DMS 273 treated with DMSO at 0.1 percent for 48 hours (cell line): ENCODE results near the gene CYP11A1.
"Not testable (repeated sequence)": the region's sequence is repeated elsewhere in the genome, so short reads cannot be mapped to it uniquely, and the experiment has no call there.

Source experiments
- DNase-seq: peaks from one replicate; lab custom pipeline; 2025; lab: John Stamatoyannopoulos, UW

Gene CYP11A1

DNA sequence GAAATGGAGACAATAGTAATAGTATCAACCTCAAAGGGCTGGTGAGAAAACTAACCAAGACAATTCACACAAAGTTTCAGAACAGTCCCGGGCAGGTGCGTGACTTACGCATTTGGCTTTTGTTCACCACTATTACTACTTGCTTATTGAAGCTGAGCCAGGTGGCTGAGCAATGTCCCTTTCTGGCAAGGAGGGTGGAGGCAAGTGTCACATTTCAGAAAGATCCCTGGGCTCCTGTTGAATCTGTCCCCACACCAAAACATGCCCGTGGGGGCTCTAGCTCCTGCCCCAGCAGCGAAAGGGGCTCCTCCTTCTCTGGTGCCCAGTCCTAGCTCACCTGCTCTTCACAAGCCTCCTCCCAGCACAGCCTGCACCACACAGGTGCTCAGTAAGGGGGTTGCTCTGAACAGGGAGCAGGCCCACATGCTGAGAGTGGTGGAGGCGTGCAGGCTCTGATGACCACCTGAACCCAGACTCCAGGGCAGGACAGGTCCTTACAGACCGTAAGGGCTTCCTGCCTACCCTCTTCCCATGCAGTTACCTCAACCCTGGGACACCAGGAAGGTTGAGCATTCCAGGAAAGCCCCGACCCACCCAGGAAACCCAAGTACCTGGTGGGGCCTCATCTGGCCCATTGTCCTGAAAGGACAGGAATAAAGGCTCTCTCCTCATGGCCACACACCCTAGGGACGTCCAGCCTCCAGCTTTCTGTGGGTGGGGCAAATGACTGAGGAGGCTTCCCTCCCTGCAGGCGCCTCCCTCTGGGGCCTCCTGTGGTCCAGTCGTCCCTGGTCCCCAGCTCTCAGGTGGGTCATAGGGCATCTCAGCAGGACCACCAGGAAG lies 33.7 kb upstream of the CYP11A1 start:
- no peak for DNase-seq

DNA sequence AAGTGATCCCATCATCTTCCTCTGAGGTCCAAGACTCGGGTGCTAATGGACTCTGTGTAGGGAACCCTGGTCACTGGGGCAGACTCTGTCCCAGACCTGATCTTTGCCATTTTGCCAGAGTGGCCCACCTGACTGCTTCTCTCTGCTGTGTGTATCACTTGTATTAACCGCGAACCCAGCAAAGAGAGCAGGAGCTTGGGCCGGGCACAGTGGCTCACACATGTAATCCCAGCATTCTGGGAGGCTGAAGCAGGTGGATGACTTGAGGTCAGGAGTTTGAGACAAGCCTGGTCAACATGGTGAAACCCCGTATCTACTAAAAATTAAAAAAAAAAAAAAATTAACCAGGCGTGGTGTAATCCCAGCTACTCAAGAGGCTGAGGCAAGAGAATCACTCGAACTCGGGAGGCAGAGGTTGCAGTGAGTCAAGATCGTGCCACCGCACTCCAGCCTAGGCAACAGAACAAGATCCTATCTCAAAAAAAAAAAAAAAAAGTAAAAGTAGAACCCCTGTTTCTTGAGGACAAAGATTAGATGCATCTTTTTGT lies 32.9 kb upstream of the CYP11A1 start:
- DNase-seq = no peak

DNA sequence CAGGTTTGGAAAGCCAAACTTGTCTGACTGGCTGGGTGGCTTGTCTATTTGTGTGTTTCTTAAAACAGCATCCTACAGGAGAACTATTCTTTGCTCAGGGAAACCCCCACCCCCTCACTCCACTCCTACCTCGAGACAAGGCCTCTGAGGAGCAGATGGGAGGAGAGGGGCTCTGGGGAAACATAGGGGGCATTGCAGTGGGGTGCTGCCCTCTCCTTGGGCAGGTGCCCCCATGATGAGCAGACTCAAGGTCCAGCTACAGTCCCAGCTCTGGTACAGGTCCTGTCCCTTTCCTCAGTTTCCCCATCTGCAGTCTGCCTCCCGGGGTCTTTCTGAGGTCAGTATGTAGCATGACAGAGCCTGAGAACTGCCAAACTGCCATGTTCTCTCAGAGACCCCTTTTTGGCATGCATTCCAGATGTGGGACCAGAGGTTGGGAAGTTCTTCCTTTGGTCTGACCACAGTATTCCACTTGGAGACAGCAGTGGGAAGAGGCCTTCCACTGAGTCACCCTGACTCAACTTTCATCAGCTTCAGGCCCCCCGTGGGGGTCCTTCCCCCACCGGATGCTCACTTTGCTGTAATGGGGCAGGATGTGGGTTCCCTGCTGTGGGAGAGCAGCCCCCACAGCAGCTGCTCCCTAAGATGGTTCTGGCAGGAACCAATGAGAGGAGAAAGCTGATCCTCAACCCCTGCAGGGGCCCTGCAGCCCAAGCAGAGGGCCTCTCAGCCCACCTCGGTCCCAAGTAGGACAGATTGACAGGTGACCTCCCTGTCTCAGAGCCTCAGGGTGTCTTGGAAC lies 32.3 kb upstream of the CYP11A1 start:
- no peak for DNase-seq

DNA sequence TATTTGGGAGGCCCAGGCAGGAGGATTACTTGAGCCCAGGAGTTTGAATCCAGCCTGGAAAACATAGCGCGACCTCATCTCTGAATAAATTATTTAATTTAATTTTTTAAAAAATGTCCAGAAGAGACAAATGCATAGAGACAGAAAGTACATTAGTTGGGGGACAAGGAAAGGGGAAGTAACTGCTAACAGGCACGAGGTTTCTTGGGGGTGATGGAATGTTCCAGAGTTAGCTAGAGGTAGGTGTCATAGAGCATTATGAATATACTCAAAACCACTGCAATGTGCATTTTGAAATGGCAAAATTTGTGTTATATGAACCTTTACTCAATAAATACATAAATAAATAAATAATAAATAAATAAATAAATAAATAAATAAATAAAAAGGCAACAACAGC lies 31.7 kb upstream of the CYP11A1 start:
- DNase-seq = no peak

DNA sequence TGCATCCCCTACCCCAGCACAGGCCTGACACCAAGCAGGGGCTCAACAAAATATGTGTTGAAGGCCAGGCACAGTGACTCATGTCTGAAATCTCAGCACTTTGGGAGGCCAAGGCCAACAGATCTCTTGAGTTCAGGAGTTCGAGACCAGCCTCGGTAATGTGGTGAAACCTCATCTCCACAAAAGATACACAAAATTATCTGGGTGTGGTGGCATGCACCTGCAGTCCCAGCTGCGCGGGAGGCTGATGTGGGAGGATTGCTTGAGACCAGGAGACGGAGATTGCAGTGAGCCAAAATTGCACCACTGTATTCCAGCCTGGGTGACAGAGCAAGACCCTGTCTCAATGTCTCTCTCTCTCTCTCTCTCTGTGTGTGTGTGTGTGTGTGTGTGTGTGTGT lies 30.7 kb upstream of the CYP11A1 start:
- DNase-seq = no peak

DNA sequence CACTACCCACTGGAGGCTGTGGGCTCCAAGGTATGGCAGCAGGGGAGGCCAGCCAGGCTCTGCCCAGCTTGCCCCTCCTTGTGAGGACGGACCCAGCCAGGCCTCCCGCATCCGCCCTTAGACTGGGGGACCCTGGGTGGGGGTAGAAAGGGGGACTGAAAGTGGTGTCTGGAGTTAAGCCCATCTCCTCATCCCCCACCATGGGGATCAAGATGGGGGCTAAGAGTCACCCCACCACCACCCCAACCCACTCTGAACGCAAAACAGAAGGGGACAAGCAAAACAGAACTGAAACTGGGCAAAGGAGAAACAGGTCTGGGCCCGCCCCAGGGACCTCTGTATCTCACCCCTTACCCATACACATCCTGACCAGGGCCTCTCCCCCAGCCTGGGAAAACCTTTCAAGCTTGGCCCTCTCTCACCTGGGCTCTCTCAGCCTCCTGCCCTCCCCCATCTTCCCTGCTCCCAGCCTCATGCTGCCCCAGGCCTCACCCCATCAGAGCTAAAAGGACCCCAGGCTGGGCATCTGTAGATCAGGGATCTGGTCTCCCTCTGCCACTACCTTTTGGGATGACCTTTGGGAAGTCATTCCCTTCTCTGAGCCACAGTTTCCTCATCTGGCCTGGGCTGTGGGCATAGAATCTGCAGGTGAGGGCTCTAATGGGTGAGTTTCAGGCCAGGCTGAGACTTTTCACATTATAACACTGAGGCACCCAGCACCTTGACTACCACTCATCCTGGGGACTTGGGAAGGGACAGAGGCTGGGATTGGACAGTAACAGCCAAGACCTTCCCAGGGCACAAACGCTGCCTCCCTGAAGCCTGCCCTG lies 30.0 kb upstream of the CYP11A1 start:
- DNase-seq = no peak

DNA sequence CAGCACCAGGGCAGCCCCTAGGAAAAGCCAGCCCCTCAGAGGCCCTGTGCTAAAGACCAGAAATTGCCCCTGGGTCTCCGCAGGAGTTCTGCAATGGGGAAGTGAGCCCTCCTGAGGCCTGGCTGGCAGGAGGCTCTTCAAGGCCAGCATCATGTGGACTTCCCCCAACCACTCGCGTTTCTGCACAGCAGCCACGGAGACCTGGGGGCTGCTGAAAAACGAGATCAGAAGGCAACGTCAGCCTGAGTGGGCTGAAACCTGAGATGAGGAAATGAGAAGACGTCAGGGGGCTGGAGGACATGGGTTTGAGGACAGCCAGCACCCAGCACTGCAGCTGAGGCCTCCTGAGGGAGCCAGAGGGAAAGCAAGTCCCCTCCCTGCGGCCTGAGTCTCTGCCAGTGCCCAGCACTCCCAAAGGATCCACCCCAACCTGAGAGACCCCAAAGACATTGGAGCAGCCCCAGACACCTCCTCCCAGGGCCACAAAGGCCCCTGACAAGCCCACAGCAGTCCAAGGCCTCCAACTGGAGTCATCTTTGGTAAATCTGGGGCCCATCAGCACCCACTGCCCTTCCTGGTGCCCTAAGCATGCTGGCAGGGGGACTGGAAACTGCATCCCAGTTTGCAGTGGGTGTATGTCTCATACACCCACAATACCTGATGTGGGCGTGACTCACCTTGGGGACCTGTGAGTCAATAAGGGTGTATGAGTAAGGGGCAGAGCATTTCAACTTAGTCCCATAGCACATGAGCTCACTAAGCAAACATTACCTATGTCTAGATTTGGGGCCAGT lies 29.2 kb upstream of the CYP11A1 start:
- DNase-seq = no peak

DNA sequence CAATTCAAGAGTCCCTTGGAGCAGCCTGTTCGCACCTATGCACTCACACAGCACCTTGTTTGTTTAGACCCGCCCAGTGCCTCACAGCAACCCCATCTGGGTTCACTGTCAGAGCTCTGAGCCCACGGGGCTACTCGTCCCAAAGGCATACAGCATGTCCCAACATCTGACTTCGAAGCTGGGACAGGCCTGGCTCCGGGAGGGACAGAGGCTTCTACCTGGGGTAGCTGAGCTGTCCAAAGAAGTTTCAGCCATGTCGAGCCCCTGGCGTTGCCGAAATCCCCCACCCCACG lies 28.6 kb upstream of the CYP11A1 start:
- no peak for DNase-seq

DNA sequence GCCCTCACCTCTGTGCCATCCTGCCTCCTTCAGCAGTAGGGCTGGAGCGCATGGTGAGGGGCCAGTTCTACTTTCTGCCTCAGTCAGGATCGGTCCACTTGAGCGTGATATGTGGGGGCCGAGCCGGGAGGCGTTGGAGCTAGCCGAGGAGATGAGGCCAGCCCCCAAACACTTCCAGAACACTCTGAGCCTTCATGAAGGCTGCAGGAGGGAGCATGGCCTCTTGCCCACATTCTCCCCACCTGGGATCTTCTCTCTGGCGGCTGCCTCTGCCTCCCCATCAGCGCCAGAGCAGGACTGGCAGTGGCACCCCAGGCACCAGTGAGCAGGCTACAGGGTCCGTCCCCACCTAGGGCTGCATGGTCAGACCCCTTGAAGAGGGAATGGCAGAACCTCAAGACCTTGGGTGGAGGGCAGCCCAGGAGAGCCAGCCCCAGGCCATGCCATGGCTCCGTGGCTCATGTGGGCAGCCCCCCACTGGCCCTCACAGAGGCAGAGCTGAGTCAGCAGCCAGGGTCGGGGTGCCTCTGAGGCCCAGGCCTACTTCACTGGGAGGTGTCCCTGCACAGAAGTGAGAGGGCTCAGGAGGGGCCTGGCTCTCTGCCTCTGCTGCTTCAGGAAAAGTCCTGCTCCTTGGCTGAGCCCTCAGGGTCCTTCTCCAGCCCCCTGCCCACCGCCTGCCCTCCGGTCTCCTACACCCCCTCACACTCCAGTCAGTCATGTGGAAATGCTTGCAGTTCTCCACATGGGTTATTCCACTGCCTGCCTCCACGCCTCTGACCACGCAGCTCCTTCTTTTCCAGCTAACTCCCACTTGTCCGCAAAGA lies 28.1 kb upstream of the CYP11A1 start:
- no peak for DNase-seq

DNA sequence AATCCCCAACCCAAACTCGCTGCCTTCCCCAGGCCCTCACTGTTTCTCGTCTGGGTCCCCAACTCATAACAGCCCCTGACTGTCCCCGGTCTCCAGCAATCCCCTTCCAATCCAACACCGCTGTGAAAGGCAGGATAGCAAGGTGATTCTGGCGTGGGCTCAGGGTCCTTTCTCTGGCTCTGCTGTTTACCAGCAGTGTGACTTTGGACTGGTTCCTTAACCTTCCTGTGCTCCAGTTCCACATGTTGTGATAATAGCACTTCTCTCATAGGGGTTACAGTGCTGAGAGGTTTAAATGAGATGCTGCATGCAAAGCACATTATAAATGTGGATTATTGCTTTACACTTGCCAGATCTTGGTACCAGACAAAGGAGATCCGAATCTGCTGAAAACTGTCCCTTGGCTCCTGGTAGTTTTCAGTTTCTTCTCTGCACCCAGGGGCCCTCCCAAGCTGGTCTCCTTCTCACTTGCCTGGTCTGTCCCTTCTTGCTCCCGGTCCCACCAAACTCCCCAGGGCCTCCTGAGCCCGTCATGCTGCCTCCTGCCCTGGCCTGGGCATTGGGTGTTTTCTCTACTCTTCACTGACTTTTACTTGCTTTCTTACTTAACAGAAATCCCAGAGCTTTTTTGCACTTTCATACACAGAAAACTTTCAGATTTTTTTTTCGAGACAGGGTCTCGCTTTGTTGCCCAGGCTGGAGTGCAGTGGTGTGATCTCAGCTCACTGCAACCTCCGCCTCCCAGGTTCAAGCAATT lies 26.8 kb upstream of the CYP11A1 start:
- DNase-seq = no peak

DNA sequence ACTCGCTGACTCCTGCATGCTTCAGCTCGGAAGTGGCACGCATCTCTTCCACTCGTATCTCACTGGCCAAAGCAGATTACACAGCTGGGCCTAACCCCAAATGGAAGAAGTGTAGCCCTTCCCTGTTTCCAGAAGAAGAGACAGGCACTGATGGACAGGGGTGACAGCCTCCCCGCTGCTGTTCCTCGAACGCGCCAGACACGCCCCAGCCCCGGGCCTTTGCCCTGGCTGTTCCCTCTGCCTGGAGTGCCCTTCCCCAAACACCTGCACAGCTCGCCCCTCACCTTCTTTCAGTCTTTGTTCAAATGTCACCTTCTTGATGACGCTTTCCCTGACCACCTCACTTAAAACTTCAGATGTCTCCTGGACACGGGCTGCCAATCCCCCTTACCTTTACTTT lies 26.0 kb upstream of the CYP11A1 start:
- DNase-seq = no peak

DNA sequence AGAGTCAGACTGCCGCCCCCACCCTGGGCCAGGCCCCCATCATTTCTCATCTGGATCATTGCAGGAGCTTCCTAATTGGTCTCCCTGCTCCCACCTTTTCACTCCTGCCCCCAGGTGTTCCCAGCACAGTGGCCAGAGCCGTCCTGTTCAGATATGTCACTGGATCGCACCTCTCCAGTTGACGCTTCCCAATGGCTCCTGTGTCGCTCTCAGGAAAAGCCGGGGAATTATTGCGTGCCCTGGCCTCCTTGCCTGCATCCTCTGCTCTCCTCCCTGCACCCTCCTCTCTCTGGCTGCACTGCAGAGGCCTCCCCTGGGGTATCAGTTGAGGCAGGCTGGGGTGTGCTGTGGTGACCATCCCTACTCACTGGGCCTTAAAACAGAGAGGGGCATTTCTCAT lies 25.5 kb upstream of the CYP11A1 start:
- no peak for DNase-seq

DNA sequence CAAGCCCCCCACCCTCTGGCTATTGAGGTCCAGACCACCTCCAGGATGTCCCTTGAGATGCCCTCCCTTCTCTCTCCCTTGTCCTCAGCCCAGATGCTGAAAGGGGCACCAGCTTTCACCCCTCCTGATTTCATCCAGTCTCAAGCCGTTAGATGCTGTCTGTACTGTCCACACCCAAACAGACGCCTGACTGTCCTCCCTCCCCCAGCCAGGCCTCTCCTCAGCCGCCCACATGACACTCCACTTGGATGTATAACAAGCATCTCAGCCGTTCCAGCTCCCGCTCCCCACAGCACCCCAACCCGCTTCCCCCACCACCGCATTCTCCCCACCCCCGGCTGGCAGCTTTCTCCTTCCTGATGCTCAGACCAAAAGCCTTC lies 25.0 kb upstream of the CYP11A1 start:
- DNase-seq = no peak

DNA sequence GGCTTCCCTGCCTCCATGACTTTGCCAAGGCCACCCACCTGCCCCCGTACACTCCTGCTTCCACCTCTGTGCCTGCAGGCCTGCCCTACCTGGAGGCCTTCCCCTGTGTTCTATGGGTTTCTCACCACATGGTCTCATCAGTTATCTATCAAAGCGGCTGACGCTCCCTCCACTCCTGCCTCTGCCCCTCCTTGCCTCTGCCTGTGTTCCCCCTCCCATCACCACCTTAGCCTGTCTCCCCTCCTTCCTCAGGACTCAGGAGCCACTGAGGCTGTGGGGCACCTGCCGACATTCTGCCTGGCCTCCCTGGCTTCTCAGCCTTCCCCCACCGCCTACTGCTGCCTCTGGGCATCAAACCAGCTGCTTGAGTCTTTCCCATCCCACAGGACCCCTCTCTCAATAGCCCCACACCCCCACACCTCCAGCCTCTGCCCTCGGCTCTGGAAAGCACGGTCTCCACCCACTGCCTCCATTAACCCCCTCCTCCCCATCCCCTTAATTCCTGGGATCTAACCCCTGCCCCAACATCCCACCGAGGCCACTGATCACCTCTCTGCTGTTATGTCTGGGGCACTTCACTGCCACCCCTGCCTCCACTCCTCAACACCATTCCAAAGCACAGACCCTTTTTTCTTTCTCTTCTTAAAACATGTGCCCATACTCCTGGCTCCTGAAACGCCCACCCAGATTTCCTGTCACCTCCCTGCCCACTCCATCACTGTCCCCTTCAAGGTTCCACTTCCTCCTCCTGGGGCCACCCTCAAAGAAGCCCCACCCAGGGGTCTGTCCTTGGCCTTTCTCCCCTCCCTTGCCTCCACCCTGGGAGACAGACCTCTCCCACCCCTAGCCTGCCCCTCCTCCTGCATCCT lies 24.4 kb upstream of the CYP11A1 start:
- DNase-seq = no peak

DNA sequence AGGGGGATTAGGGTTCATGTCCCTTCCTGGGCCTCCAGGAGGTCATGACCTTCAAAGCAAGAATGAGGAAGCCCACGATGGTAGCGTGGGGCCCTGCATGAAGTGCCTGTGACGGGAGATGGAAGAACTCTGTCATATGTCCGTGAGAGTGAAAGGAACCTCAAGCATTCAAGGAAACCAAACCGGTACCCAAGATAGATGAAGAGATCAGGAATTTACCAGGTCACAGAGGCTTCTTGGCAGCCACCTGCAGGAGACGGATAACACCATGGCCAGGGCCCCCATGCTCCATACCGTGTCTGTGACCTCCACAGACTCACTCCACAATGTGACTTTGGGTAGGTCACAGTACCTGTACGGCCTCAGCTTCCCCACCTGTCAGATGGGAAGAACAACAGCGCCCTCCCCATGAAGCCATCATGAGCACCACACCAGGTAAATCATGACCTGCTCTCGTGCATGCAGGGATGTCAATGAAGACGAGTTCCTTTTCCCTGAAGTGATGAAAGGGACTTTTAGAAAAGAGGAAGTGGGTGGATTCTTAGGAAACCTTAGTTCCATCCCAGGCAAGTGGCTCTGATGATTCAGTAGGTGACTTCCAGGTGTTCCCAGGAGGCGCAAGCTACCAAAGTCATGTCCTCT lies 23.3 kb upstream of the CYP11A1 start:
- no peak for DNase-seq

DNA sequence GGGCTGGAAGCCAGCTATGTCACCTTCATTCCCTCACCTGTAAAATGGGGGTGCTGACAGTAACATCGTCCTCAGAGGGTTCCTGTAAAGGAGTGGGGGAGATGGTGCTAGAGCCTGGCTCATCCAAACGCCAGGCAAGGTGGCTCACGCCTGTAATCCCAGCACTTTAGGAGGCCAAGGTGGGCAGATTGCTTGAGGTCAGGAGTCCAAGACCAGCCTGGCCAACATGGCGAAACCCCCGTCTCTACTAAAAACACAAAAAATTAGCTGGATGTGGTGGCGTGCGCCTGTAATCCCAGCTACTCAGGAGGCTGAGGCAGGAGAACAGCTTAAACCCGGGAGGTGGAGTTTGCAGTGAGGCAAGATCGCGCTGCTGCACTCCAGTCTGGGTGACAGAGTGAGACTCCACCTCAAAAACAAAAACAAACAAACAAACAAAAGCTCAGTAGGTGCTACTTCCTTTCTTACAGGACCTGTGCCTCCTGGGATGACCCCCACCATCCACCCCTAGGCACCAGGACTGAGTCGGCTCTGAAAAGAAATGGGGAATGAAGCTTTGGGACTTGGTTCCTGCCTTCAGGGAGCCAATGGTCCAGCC lies 22.7 kb upstream of the CYP11A1 start:
- DNase-seq = not testable (repeated sequence)

DNA sequence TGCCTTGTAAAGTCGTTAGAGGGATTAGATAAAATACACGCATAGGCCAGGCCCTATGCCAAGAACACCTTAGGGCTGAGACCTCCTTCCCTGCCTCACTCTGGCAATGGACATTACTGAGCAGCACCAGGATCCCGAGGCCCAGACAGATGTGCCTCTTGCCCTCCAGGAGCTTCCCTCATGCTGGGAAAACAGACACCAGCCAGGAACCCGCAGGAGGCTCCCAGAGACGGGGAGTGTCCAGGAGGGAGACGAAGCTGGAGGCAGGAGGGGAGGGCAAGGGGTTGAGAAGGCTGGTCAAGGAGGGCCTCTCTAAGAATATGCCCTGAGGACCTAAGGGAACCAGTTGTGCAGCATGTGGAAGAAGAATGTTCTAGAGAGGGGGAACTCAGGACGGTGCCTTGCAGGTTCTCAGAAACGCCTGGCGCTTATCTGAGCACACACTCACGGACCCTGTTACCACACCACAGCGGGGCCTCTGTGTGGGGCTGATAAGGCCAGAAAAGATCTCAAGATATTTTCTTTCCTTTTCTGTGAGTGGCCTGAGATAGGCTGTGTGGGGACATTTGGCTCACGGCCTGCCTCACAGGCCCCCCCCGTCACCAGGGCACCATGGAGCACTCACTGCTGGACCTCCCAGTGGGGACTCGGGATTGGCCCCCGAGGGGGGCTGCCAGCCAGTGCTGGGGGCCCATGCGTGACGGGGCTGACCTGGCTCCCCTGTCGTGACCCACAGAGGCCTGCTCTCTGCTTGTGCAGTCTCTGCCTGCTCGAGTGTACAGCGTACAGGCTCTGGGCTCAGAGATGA lies 22.0 kb upstream of the CYP11A1 start:
- no peak for DNase-seq
